Caco-2 (cell line): ENCODE measurements around the gene ATG2A. TPM values are rescaled to one million over a fixed set of nuclear protein-coding genes. Genes with fewer than 3 reads are reported as not detected.
A peak's percentile ranks its signal among the peaks of the same experiment; 100 is the strongest.

Experiments used
- BruUV-seq: library from RNA; stranded (reverse); fragments of 400-500 nt; replicated peaks from 2 replicates; lab custom pipeline; 2021; lab: Mats Ljungman, UMichigan
- CTCF ChIA-PET: fragments of 300-600 bp; sonication (Branson Sonifier 250); formaldehyde crosslinking; loops from one replicate; lab custom pipeline; 2022; ENCODE audit warnings: antibody characterized with exemption; lab: Charles Lee
- POLR2A ChIA-PET: fragments of 300-600 bp; sonication (Branson Sonifier 250); formaldehyde crosslinking; loops from one replicate; lab custom pipeline; 2022; ENCODE audit warnings: antibody characterized with exemption; lab: Charles Lee
- DNase-seq, 2 experiments: peaks; one replicate each; pipeline versions ENCODE4 v3.0.0 to v3.0.0-alpha.2; 2020 to 2022
- H3K27me3 ChIP-seq: replicated peaks from 2 replicates; pipeline ENCODE4 v1.6.0; 2011; ENCODE audit warnings: low read length; ENCODE audit not compliant: control insufficient read depth, insufficient read depth
- H3K36me3 ChIP-seq: 2 replicates; pipeline ENCODE4 v1.5.1; 2011; ENCODE audit warnings: low read length; ENCODE audit not compliant: control insufficient read depth, insufficient read depth
- H3K4me1 ChIP-seq: fragments of 250-450 bp; sonication (Bioruptor Pico); 2 replicates; pipeline ENCODE4 v1.5.1; 2020; ENCODE audit warnings: mild to moderate bottlenecking
- H3K4me3 ChIP-seq: 2 replicates; pipeline ENCODE4 v1.5.1; 2011; ENCODE audit warnings: low read depth, mild to moderate bottlenecking, control low read depth, low read length
- H3K9me3 ChIP-seq: fragments of 250-450 bp; sonication (Bioruptor Pico); 2 replicates; pipeline ENCODE4 v1.5.1; 2020; ENCODE audit warnings: mild to moderate bottlenecking, moderate library complexity
- H3K27ac Mint-ChIP-seq: one replicate; pipeline ENCODE4 v1.8.0; 2022; ENCODE audit warnings: mixed read lengths; ENCODE audit not compliant: unreplicated experiment
- H3K27me3 Mint-ChIP-seq: one replicate; pipeline ENCODE4 v1.8.0; 2022; ENCODE audit warnings: mixed read lengths; ENCODE audit not compliant: insufficient read depth, unreplicated experiment
- H3K36me3 Mint-ChIP-seq: one replicate; pipeline ENCODE4 v1.8.0; 2022; ENCODE audit warnings: mild to moderate bottlenecking, mixed read lengths; ENCODE audit not compliant: insufficient read depth, unreplicated experiment
- H3K4me1 Mint-ChIP-seq: one replicate; pipeline ENCODE4 v1.8.0; 2022; ENCODE audit warnings: low read depth, mixed read lengths; ENCODE audit not compliant: unreplicated experiment
- H3K4me3 Mint-ChIP-seq: one replicate; pipeline ENCODE4 v1.8.0; 2022; ENCODE audit warnings: mild to moderate bottlenecking, moderate library complexity, mixed read lengths; ENCODE audit not compliant: unreplicated experiment
- H3K9me3 Mint-ChIP-seq: one replicate; pipeline ENCODE4 v1.8.0; 2022; ENCODE audit warnings: mixed read lengths; ENCODE audit not compliant: unreplicated experiment
- CTCF ChIP-seq, 2 experiments: fragments of 200-600 bp in 1 of 2; IDR thresholded peaks; 1 replicate in 1 of 2; 2 replicates in 1 of 2; pipeline versions ENCODE4 v1.5.1 to v1.8.0; 2011 to 2022; ENCODE audit warnings: antibody characterized with exemption in 1 of 2, control low read depth in 1 of 2, inconsistent platforms in 1 of 2, low read depth in 1 of 2, low read length in 1 of 2, mild to moderate bottlenecking in 1 of 2, moderate library complexity in 1 of 2; ENCODE audit not compliant: insufficient read depth in 1 of 2, severe bottlenecking in 1 of 2, unreplicated experiment in 1 of 2
- intact Hi-C: fragments of 100-400 bp; cut with micrococcal nuclease; formaldehyde crosslinking; loops from one replicate; pipeline ENCODE4 v1.10.0; 2022; ENCODE audit not compliant: unreplicated experiment
- total RNA-seq: library from RNA; stranded (reverse); gene quantifications from 2 replicates; pipeline ENCODE4 v1.2.3, GENCODE V29; 2022

Gene ATG2A
- total RNA-seq, 1 experiment from 2014 or later, result 27.9 TPM

GRCh38 chr11:64896448-64897022 is 20.5 kb downstream of the ATG2A start:
- Histone ChIP-seq H3K36me3 (peaks cover 8% of the 10 kb centered on the region), H3K4me3 (no peak overlapping the region), H3K27me3 (no peaks in the 10 kb centered on the region), H3K9me3 (no peaks in the 10 kb centered on the region), H3K4me1 (peaks cover 24% of the 10 kb centered on the region)
- CTCF ChIA-PET, result interaction anchor here (0.6 to 1.0 kb wide), 3 partner anchors 17 to 101 kb away, joined by 4 read pairs; partner anchors contain the start of gene BATF2
- H3K27ac Mint-ChIP-seq, result no peak overlapping the region
- DNase-seq, result no peak
- H3K36me3 Mint-ChIP-seq, result peaks cover 46% of the 10 kb centered on the region
- intact Hi-C loops, result no loop called here
- no TSS peak for BruUV-seq
- POLR2A ChIA-PET, result interaction anchor here (0.5 to 0.6 kb wide), 3 partner anchors 10 to 116 kb away, joined by 4 to 6 read pairs (median 4); no protein-coding TSS in a partner anchor
- no peaks in the 10 kb centered on the region for H3K9me3 Mint-ChIP-seq
- no peak for TF ChIP-seq CTCF (IDR thresholded peaks at IDR 0.05; ENCODE audit: insufficient read depth in 1 of 2, low read depth in 1 of 2, low read length in 1 of 2, severe bottlenecking in 1 of 2, unreplicated experiment in 1 of 2)
- H3K4me1 Mint-ChIP-seq, result peaks cover 10% of the 10 kb centered on the region
- no peak overlapping the region for H3K4me3 Mint-ChIP-seq
- H3K27me3 Mint-ChIP-seq, result no peaks in the 10 kb centered on the region

GRCh38 chr11:64894812-64895452 is 22.1 kb downstream of the ATG2A start:
- no peak for DNase-seq
- Mint-ChIP-seq H3K36me3 (peaks cover 48% of the 10 kb centered on the region), H3K27me3 (no peaks in the 10 kb centered on the region), H3K27ac (peak overlapping the region; percentile 93), H3K9me3 (no peaks in the 10 kb centered on the region), H3K4me3 (no peak overlapping the region), H3K4me1 (peaks cover 22% of the 10 kb centered on the region)
- TF ChIP-seq CTCF (IDR thresholded peaks at IDR 0.05; ENCODE audit: insufficient read depth in 1 of 2, low read depth in 1 of 2, low read length in 1 of 2, severe bottlenecking in 1 of 2, unreplicated experiment in 1 of 2), result no peak
- no TSS peak for BruUV-seq
- Histone ChIP-seq H3K27me3 (no peaks in the 10 kb centered on the region), H3K36me3 (peaks cover 12% of the 10 kb centered on the region), H3K4me3 (no peak overlapping the region), H3K9me3 (no peaks in the 10 kb centered on the region), H3K4me1 (peaks cover 40% of the 10 kb centered on the region)
- intact Hi-C loops, result loop anchor here (1.0 to 5.0 kb wide), 2 partner anchors 48 to 93 kb away; partner anchors contain the start of gene MAP4K2
- ChIA-PET CTCF (interaction anchor here (3.1 kb wide), 1 partner anchor 47 kb away, joined by 22 read pairs; no protein-coding TSS in a partner anchor), POLR2A (no interaction called here)

- peak; percentile 94 to 97 for TF ChIP-seq CTCF (IDR thresholded peaks at IDR 0.05; ENCODE audit: insufficient read depth in 1 of 2, low read depth in 1 of 2, low read length in 1 of 2, severe bottlenecking in 1 of 2, unreplicated experiment in 1 of 2)
- peaks cover 22% of the 10 kb centered on the region for H3K4me1 Mint-ChIP-seq
- H3K27me3 Mint-ChIP-seq, result no peaks in the 10 kb centered on the region
- Histone ChIP-seq H3K9me3 (no peaks in the 10 kb centered on the region), H3K4me1 (peaks cover 47% of the 10 kb centered on the region), H3K36me3 (peaks cover 12% of the 10 kb centered on the region), H3K4me3 (peak overlapping the region; percentile 78), H3K27me3 (no peaks in the 10 kb centered on the region)
- ChIA-PET CTCF (interaction anchor here (0.6 to 3.1 kb wide), 4 partner anchors 25 to 59 kb away, joined by 3 to 22 read pairs (median 5); partner anchors contain the start of gene CDC42BPG), POLR2A (no interaction called here)
- no peaks in the 10 kb centered on the region for H3K9me3 Mint-ChIP-seq
- no TSS peak for BruUV-seq
- peak overlapping the region; percentile 93 for H3K27ac Mint-ChIP-seq
- intact Hi-C loops, result loop anchor here (1.0 to 5.0 kb wide), 2 partner anchors 47 to 92 kb away; partner anchors contain the start of gene MAP4K2
- DNase-seq, result peak; percentile 90 to 94
- peaks cover 53% of the 10 kb centered on the region for H3K36me3 Mint-ChIP-seq
- peak overlapping the region; percentile 80 for H3K4me3 Mint-ChIP-seq
Observed at GRCh38 chr11:64894070-64894811, 22.8 kb downstream of the ATG2A start.
